Activated CD4-positive, alpha-beta T cell treated with anti-CD3 and anti-CD28 coated beads, Interleukin-2, amount 50 U/mL, for 48 hours (primary cell): ENCODE data around the gene ALLC.

ENCODE experiments used
- DNase-seq, 2 experiments: peaks; one replicate each; pipeline ENCODE4 v3.0.0-alpha.2; 2020

ALLC gene

GRCh38 chr2:3680548-3681345 lies 22.7 kb downstream of the ALLC start:
- no peak for DNase-seq

GRCh38 chr2:3681625-3682024 lies 23.6 kb downstream of the ALLC start:
- no peak for DNase-seq

- DNase-seq: no peak
Measured at GRCh38 chr2:3682811-3683210, 24.8 kb downstream of the ALLC start.

- DNase-seq: no peak
Measured at GRCh38 chr2:3683748-3684454, 25.9 kb downstream of the ALLC start.

- DNase-seq: no peak
Measured at GRCh38 chr2:3689998-3690748, 32.2 kb downstream of the ALLC start.

GRCh38 chr2:3692375-3692774 lies 34.4 kb downstream of the ALLC start:
- no peak for DNase-seq

GRCh38 chr2:3696545-3696944 lies 38.5 kb downstream of the ALLC start:
- no peak for DNase-seq

GRCh38 chr2:3701071-3701470 lies 43.1 kb downstream of the ALLC start:
- DNase-seq: no peak

- DNase-seq: no peak
Measured at GRCh38 chr2:3703236-3703756, 45.3 kb downstream of the ALLC start, which contains the start of gene DCDC2C. Gene DCDC2C (plus strand): TSS chr2:3703575. CDS start chr2:3703752, 177 bp downstream.

GRCh38 chr2:3703757-3704355 lies 45.9 kb downstream of the ALLC start:
- DNase-seq: no peak

- no peak for DNase-seq
Measured at GRCh38 chr2:3704692-3705091, 46.7 kb downstream of the ALLC start.

GRCh38 chr2:3705782-3706181 lies 47.8 kb downstream of the ALLC start:
- DNase-seq: no peak

- no peak for DNase-seq
Measured at GRCh38 chr2:3706892-3707291, 48.9 kb downstream of the ALLC start.

GRCh38 chr2:3708576-3708975 lies 50.6 kb downstream of the ALLC start:
- DNase-seq: no peak

- no peak for DNase-seq
Measured at GRCh38 chr2:3709225-3709624, 51.2 kb downstream of the ALLC start.

- DNase-seq: no peak
Measured at GRCh38 chr2:3712424-3712823, 54.4 kb downstream of the ALLC start.

- DNase-seq: no peak
Measured at GRCh38 chr2:3712831-3713503, 55.0 kb downstream of the ALLC start.

GRCh38 chr2:3718679-3719078 lies 60.7 kb downstream of the ALLC start:
- no peak for DNase-seq

GRCh38 chr2:3725002-3725401 lies 67.0 kb downstream of the ALLC start:
- DNase-seq: no peak

- DNase-seq: no peak
Measured at GRCh38 chr2:3725458-3726250, 67.7 kb downstream of the ALLC start.

GRCh38 chr2:3726511-3726910 lies 68.5 kb downstream of the ALLC start:
- DNase-seq: no peak
